IMR-90 (cell line): Measurements from ENCODE around the gene ZNF415. TPM values are rescaled to one million over a fixed set of nuclear protein-coding genes. Genes with fewer than 3 reads are reported as not detected.

Experiments
- ATAC-seq: fragments of 200-7000 bp; cut with Tn5 transposase; 2 replicates; pipeline ENCODE4 v1.9.1; 2020; ENCODE audit warnings: low read depth, mild to moderate bottlenecking, moderate library complexity
- BruUV-seq: library from RNA; stranded (reverse); fragments of 400-500 nt; replicated peaks from 2 replicates; lab custom pipeline; 2021; lab: Mats Ljungman, UMichigan
- CTCF ChIA-PET: fragments of 300-600 bp; formaldehyde crosslinking; extraction: SDS; loops from one replicate; lab custom pipeline; 2021; ENCODE audit warnings: antibody characterized with exemption; lab: Yijun Ruan, JAX
- POLR2A ChIA-PET: fragments of 300-600 bp; sonication (Branson Sonifier 250); formaldehyde crosslinking; loops from one replicate; lab custom pipeline; 2022; ENCODE audit warnings: antibody characterized with exemption; ENCODE audit not compliant: unreplicated experiment; lab: Charles Lee
- DNase-seq: peaks from one replicate; pipeline ENCODE4 v3.0.0; 2013
- H2AFZ ChIP-seq: replicated peaks from 2 replicates; pipeline ENCODE3; 2013; ENCODE audit warnings: low read length, mild to moderate bottlenecking; ENCODE audit not compliant: poor library complexity
- H2AK5ac ChIP-seq: 2 replicates; pipeline ENCODE4 v1.6.1; 2013; ENCODE audit warnings: low read depth, low read length, inconsistent platforms
- H2AK9ac ChIP-seq: replicated peaks from 2 replicates; pipeline ENCODE3; 2013; ENCODE audit warnings: mild to moderate bottlenecking, low read depth, low read length, moderate library complexity; ENCODE audit not compliant: poor library complexity
- H2BK120ac ChIP-seq: 2 replicates; pipeline ENCODE4 v1.6.1; 2013; ENCODE audit warnings: low read depth, low read length, inconsistent platforms
- H2BK15ac ChIP-seq: 3 replicates; pipeline ENCODE4 v1.6.1; 2013; ENCODE audit warnings: low read depth, low read length, inconsistent platforms
- H2BK20ac ChIP-seq: 2 replicates; pipeline ENCODE4 v1.6.1; 2013; ENCODE audit warnings: low read depth, mild to moderate bottlenecking, inconsistent platforms, low read length, moderate library complexity
- H2BK5ac ChIP-seq: 2 replicates; pipeline ENCODE4 v1.6.1; 2013; ENCODE audit warnings: mild to moderate bottlenecking, low read depth, low read length, inconsistent platforms; ENCODE audit not compliant: poor library complexity, severe bottlenecking
- H3K14ac ChIP-seq: replicated peaks from 2 replicates; pipeline ENCODE4 v1.6.1; 2013; ENCODE audit warnings: low read depth, low read length, inconsistent platforms
- H3K18ac ChIP-seq: 2 replicates; pipeline ENCODE4 v1.6.1; 2013; ENCODE audit warnings: low read depth, low read length, control low read depth
- H3K23ac ChIP-seq: 2 replicates; pipeline ENCODE4 v1.6.1; 2013; ENCODE audit warnings: low read depth, low read length, inconsistent platforms
- H3K27ac ChIP-seq: 2 replicates; pipeline ENCODE4 v1.5.1; 2013; ENCODE audit warnings: mild to moderate bottlenecking, control low read depth, low read length; ENCODE audit not compliant: insufficient read depth
- H3K27me3 ChIP-seq: 2 replicates; pipeline ENCODE4 v1.6.1; 2013; ENCODE audit warnings: low read length; ENCODE audit not compliant: control insufficient read depth, insufficient read depth
- H3K36me3 ChIP-seq: 2 replicates; pipeline ENCODE4 v1.6.1; 2013; ENCODE audit warnings: low read length, mixed read lengths; ENCODE audit not compliant: control insufficient read depth, insufficient read depth
- H3K4ac ChIP-seq: 2 replicates; pipeline ENCODE4 v1.6.1; 2013; ENCODE audit warnings: low read depth, low read length, inconsistent platforms
- H3K4me1 ChIP-seq: 2 replicates; pipeline ENCODE4 v1.6.1; 2013; ENCODE audit warnings: low read length, mixed read lengths; ENCODE audit not compliant: control insufficient read depth, insufficient read depth
- H3K4me2 ChIP-seq: 2 replicates; pipeline ENCODE4 v1.6.1; 2013; ENCODE audit warnings: low read depth, mild to moderate bottlenecking, control low read depth, low read length, moderate library complexity
- H3K4me3 ChIP-seq: 2 replicates; pipeline ENCODE4 v1.5.1; 2013; ENCODE audit warnings: low read depth, mild to moderate bottlenecking, control low read depth, low read length, moderate library complexity; ENCODE audit not compliant: insufficient read depth
- H3K56ac ChIP-seq: 2 replicates; pipeline ENCODE4 v1.6.1; 2013; ENCODE audit warnings: low read length, inconsistent platforms; ENCODE audit not compliant: insufficient read depth; ENCODE audit errors: extremely low read depth
- H3K79me1 ChIP-seq, 2 experiments: 2 replicates each; pipeline ENCODE4 v1.6.1; 2013; ENCODE audit warnings: low read length in 2 of 2, inconsistent platforms in 1 of 2, low read depth in 1 of 2
- H3K9ac ChIP-seq: 2 replicates; pipeline ENCODE4 v1.6.1; 2013; ENCODE audit warnings: low read depth, low read length, control low read depth
- H3K9me1 ChIP-seq: 2 replicates; pipeline ENCODE4 v1.6.1; 2013; ENCODE audit warnings: low read length, inconsistent platforms; ENCODE audit not compliant: insufficient read depth
- H3K9me3 ChIP-seq: 2 replicates; pipeline ENCODE4 v1.6.1; 2013; ENCODE audit warnings: low read length; ENCODE audit not compliant: control insufficient read depth, insufficient read depth
- H4K20me1 ChIP-seq: 2 replicates; pipeline ENCODE4 v1.6.1; 2013; ENCODE audit warnings: low read length, inconsistent platforms; ENCODE audit not compliant: insufficient read depth
- H4K5ac ChIP-seq: 2 replicates; pipeline ENCODE4 v1.6.1; 2013; ENCODE audit warnings: mild to moderate bottlenecking, low read depth, low read length, control low read depth
- H4K8ac ChIP-seq, 2 experiments: 2 replicates each; pipeline ENCODE4 v1.6.1; 2013; ENCODE audit warnings: low read depth in 2 of 2, low read length in 2 of 2, control low read depth in 1 of 2, inconsistent platforms in 1 of 2
- H4K91ac ChIP-seq: 2 replicates; pipeline ENCODE4 v1.6.1; 2013; ENCODE audit warnings: low read depth, low read length, inconsistent platforms; ENCODE audit not compliant: insufficient read depth
- CHD1 ChIP-seq: IDR thresholded peaks from 2 replicates; pipeline ENCODE4 v1.6.1; 2012; ENCODE audit warnings: low read depth, low read length, improper control_type of control experiment
- NFE2L2 ChIP-seq: fragments of 150-350 bp; IDR thresholded peaks from 2 replicates; pipeline ENCODE4 v1.6.1; 2016; ENCODE audit warnings: low read depth, mild to moderate bottlenecking, low read length
- WGBS, 2 experiments: methylation state at CpG; one replicate each; pipeline versions ENCODE4 v1.1.5 to v1.1.7; 2013; ENCODE audit warnings: missing lambda C conversion rate in 2 of 2; ENCODE audit not compliant: insufficient read length in 1 of 2; ENCODE audit errors: extremely low coverage in 2 of 2; 5-methylcytosine and 5-hydroxymethylcytosine counted together
- dilution Hi-C: fragments of 300-500 bp; cut with HindIII; formaldehyde crosslinking; loops from one replicate; pipeline ENCODE4 v1.14.3; 2018; ENCODE audit warnings: low sequenced_read_pairs; ENCODE audit not compliant: unreplicated experiment
- in situ Hi-C: fragments of 300-500 bp; cut with MboI; formaldehyde crosslinking; loops from 3 replicates; pipeline ENCODE4 v1.14.3; 2019; ENCODE audit warnings: low sequenced_read_pairs, inconsistent platforms, mixed read lengths
- intact Hi-C: fragments of 100-400 bp; cut with micrococcal nuclease; formaldehyde crosslinking; loops from 2 replicates; pipeline ENCODE4 v1.10.0; 2022
- polyA plus RNA-seq, 3 experiments: library from polyadenylated mRNA; depleted of rRNA; stranded (reverse); fragments of >200 nt; gene quantifications; 2 replicates each; pipeline ENCODE4 v1.2.3, GENCODE V29; 2012; ENCODE audit warnings: low replicate concordance in 1 of 3
- total RNA-seq: library from RNA; depleted of rRNA; stranded (reverse); fragments of >200 nt; gene quantifications from 2 replicates; pipeline ENCODE4 v1.2.3, GENCODE V29; 2012
- TF ChIP-seq, protein P1 (sequence below): conservative IDR thresholded peaks from 2 replicates; pipeline ENCODE4 v1.5.1; 2012; ENCODE audit warnings: mild to moderate bottlenecking, low read depth, low read length, improper control_type of control experiment

Gene ZNF415
- total and polyA plus RNA-seq, 2 of the 4 experiments (the other 2 are of a cell fraction) = 4.2 to 7.7 TPM

DNA sequence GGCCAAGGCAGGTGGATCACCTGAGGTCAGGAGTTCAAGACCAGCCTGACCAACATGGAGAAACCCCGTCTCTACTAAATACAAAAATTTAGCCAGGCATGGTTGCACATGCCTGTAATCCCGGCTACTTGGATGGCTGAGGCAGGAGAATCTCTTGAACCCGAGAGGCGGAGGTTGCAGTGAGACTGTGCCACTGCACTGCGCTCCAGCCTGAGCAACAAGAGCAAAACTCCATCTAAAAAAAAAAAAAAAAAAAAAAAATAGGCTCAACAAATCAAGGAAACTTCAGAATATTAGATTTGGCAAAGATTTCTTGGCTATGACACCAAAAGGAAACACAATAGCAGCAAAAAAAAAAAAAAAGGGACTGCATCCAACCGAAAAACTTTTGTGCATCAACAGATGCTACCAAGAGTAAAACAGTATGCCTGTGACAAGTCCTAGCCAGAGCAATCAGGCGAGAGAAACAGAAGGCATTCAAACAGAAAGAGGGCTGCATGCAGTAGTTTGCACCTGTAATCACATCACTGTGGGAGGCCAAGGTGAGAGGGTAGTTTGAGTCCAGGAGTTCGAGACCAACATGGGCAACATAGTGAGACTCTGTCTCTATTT lies 53.3 kb downstream of the ZNF415 start:
- in situ Hi-C loops (no loop called here), dilution Hi-C loops (no loop called here), intact Hi-C loops (no loop called here)
- no peak overlapping the region for H2AK5ac ChIP-seq
- BruUV-seq = no TSS peak
- H3K56ac ChIP-seq = no peak overlapping the region
- no peak overlapping the region for H4K8ac ChIP-seq
- no peaks in the 10 kb centered on the region for H3K27me3 ChIP-seq
- POLR2A ChIA-PET = no interaction called here
- no peak overlapping the region for H4K91ac ChIP-seq
- no peak overlapping the region for H4K5ac ChIP-seq
- peaks cover 41% of the 10 kb centered on the region for H3K36me3 ChIP-seq
- ATAC-seq = no peak
- CTCF ChIA-PET = no interaction called here
- no peak overlapping the region for H3K23ac ChIP-seq
- H3K27ac ChIP-seq = no peak overlapping the region
- no peaks in the 10 kb centered on the region for H3K9me1 ChIP-seq
- no peak overlapping the region for H2BK120ac ChIP-seq
- no peak overlapping the region for H2AFZ ChIP-seq
- no peak overlapping the region for H3K9ac ChIP-seq
- H2AK9ac ChIP-seq = no peak overlapping the region
- H2BK15ac ChIP-seq = no peak overlapping the region
- no peak overlapping the region for H2BK20ac ChIP-seq
- WGBS, 2 experiments = no CpG with 5 or more reads among the region's 8 CpGs
- H3K79me1 ChIP-seq = peaks cover 14 to 17% of the 10 kb centered on the region in 2 experiments
- no peak for DNase-seq
- no peak overlapping the region for H3K18ac ChIP-seq
- no peaks in the 10 kb centered on the region for H3K4me1 ChIP-seq
- no peak overlapping the region for H3K14ac ChIP-seq
- TF ChIP-seq CHD1 (no peak), NFE2L2 (no peak)
- TF ChIP-seq, protein P1, sequence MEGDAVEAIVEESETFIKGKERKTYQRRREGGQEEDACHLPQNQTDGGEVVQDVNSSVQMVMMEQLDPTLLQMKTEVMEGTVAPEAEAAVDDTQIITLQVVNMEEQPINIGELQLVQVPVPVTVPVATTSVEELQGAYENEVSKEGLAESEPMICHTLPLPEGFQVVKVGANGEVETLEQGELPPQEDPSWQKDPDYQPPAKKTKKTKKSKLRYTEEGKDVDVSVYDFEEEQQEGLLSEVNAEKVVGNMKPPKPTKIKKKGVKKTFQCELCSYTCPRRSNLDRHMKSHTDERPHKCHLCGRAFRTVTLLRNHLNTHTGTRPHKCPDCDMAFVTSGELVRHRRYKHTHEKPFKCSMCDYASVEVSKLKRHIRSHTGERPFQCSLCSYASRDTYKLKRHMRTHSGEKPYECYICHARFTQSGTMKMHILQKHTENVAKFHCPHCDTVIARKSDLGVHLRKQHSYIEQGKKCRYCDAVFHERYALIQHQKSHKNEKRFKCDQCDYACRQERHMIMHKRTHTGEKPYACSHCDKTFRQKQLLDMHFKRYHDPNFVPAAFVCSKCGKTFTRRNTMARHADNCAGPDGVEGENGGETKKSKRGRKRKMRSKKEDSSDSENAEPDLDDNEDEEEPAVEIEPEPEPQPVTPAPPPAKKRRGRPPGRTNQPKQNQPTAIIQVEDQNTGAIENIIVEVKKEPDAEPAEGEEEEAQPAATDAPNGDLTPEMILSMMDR = no peak
- no peak overlapping the region for H3K4ac ChIP-seq
- peaks cover 8% of the 10 kb centered on the region for H3K9me3 ChIP-seq
- 0 out of 2 replicates have a peak, but pooled peaks cover 3% of the 10 kb centered on the region for H4K20me1 ChIP-seq
- H3K4me3 ChIP-seq = no peak overlapping the region
- H2BK5ac ChIP-seq = no peak overlapping the region
- H3K4me2 ChIP-seq = no peak overlapping the region
